GM12891 (cell line): ENCODE data around the gene DMD.

Experiments
- POLR2A ChIP-seq: IDR thresholded peaks from 2 replicates; pipeline ENCODE4 v1.6.1; 2011; ENCODE audit warnings: low read depth, low read length, control low read depth
- POLR2AphosphoS5 ChIP-seq: IDR thresholded peaks from 2 replicates; pipeline ENCODE4 v1.6.1; 2011; ENCODE audit warnings: low read depth, low read length, control low read depth
- TAF1 ChIP-seq: IDR thresholded peaks from 2 replicates; pipeline ENCODE4 v1.6.1; 2011; ENCODE audit warnings: low read depth, low read length, control low read depth

- TF ChIP-seq POLR2AphosphoS5 (no peak), POLR2A (no peak), TAF1 (no peak)
Observed at GRCh38 chrX:32293962-32294700, 917.2 kb downstream of the DMD start.
